LNCAP (cell line): Measurements from ENCODE around the gene DYNC1I1.

Experiments used
- CTCF ChIP-seq: fragments of 450-650 bp; IDR thresholded peaks from 2 replicates; pipeline ENCODE4 v1.5.1; 2017; ENCODE audit warnings: mild to moderate bottlenecking

DYNC1I1 gene

GRCh38 chr7:96089511-96089910, 317.2 kb downstream of the DYNC1I1 start:
- TF ChIP-seq CTCF = no peak

GRCh38 chr7:96090756-96091155, 318.4 kb downstream of the DYNC1I1 start:
- TF ChIP-seq CTCF = no peak

- no peak for TF ChIP-seq CTCF
Observed at GRCh38 chr7:96093435-96093834, 321.1 kb downstream of the DYNC1I1 start.

GRCh38 chr7:96097835-96098234, 325.5 kb downstream of the DYNC1I1 start:
- no peak for TF ChIP-seq CTCF

GRCh38 chr7:96100737-96101136, 328.4 kb downstream of the DYNC1I1 start:
- TF ChIP-seq CTCF = no peak

GRCh38 chr7:96102096-96102811, 329.9 kb downstream of the DYNC1I1 start:
- no peak for TF ChIP-seq CTCF

- no peak for TF ChIP-seq CTCF
Observed at GRCh38 chr7:96104984-96105383, 332.6 kb downstream of the DYNC1I1 start.

- TF ChIP-seq CTCF = no peak
Observed at GRCh38 chr7:96111405-96111804, 339.1 kb downstream of the DYNC1I1 start.
